ENCODE data around the gene CD7. TPM values are rescaled to one million over a fixed set of nuclear protein-coding genes. Genes with fewer than 3 reads are reported as not detected.

Gene CD7
- total RNA-seq, 1 donor from 2014 or later = 7.1 TPM

- Histone ChIP-seq H3K4me1 (peaks cover 72% of the 10 kb centered on the region), H3K4me3 (peak overlapping the region; percentile 92), H3K27ac (no peak overlapping the region), H3K9me3 (no peaks in the 10 kb centered on the region), H3K27me3 (ENCODE audit: low read depth) (no peaks in the 10 kb centered on the region), H3K36me3 (peaks cover 52% of the 10 kb centered on the region)
- intact Hi-C loops (cut with DNase I) = no loop called here
- DNase-seq (no peak), ATAC-seq (no peak)
- TF ChIP-seq CTCF (IDR thresholded peaks at IDR 0.05) = no peak
Measured at GRCh38 chr17:82271401-82271800, 46.0 kb downstream of the CD7 start.

- Histone ChIP-seq H3K9me3 (no peaks in the 10 kb centered on the region), H3K27me3 (ENCODE audit: low read depth) (no peaks in the 10 kb centered on the region), H3K36me3 (peaks cover 60% of the 10 kb centered on the region), H3K4me1 (peaks cover 80% of the 10 kb centered on the region), H3K4me3 (no peak overlapping the region), H3K27ac (no peak overlapping the region)
- intact Hi-C loops (cut with DNase I) = no loop called here
- no peak for ATAC-seq
- DNase-seq = no peak
- TF ChIP-seq CTCF (IDR thresholded peaks at IDR 0.05) = no peak
Measured at GRCh38 chr17:82270651-82271050, 46.8 kb downstream of the CD7 start.

GRCh38 chr17:82269882-82270500 lies 47.4 kb downstream of the CD7 start:
- TF ChIP-seq CTCF (IDR thresholded peaks at IDR 0.05) = no peak
- DNase-seq = no peak
- ATAC-seq = no peak
- H3K4me3 ChIP-seq = no peak overlapping the region
- peaks cover 67% of the 10 kb centered on the region for H3K36me3 ChIP-seq
- no peaks in the 10 kb centered on the region for H3K9me3 ChIP-seq
- no peaks in the 10 kb centered on the region for H3K27me3 ChIP-seq (ENCODE audit: low read depth)
- no peak overlapping the region for H3K27ac ChIP-seq
- intact Hi-C loops (cut with DNase I) = no loop called here
- peaks cover 84% of the 10 kb centered on the region for H3K4me1 ChIP-seq

GRCh38 chr17:82269138-82269881 lies 48.1 kb downstream of the CD7 start:
- H3K36me3 ChIP-seq = peaks cover 73% of the 10 kb centered on the region
- peak overlapping the region; percentile 18 for H3K27ac ChIP-seq
- H3K9me3 ChIP-seq = no peaks in the 10 kb centered on the region
- DNase-seq (no peak), ATAC-seq (no peak)
- intact Hi-C loops (cut with DNase I) = no loop called here
- no peak for TF ChIP-seq CTCF (IDR thresholded peaks at IDR 0.05)
- no peaks in the 10 kb centered on the region for H3K27me3 ChIP-seq (ENCODE audit: low read depth)
- H3K4me3 ChIP-seq = no peak overlapping the region
- H3K4me1 ChIP-seq = peaks cover 79% of the 10 kb centered on the region

- TF ChIP-seq CTCF (IDR thresholded peaks at IDR 0.05) = no peak
- no peaks in the 10 kb centered on the region for H3K27me3 ChIP-seq (ENCODE audit: low read depth)
- intact Hi-C loops (cut with DNase I) = no loop called here
- H3K36me3 ChIP-seq = peaks cover 89% of the 10 kb centered on the region
- H3K4me3 ChIP-seq = peak overlapping the region; percentile 22
- peak overlapping the region; percentile 88 for H3K27ac ChIP-seq
- ATAC-seq (peak; percentile 95 to 96), DNase-seq (peak; percentile 94)
- H3K9me3 ChIP-seq = no peaks in the 10 kb centered on the region
- peaks cover 78% of the 10 kb centered on the region for H3K4me1 ChIP-seq
Measured at GRCh38 chr17:82267575-82268379, 49.6 kb downstream of the CD7 start.
